ENCODE measurements around the gene TSPAN18.

- no peak for TF ChIP-seq CTCF (conservative IDR thresholded peaks at IDR 0.05; ENCODE audit: low read length)
- TF ChIP-seq EZH2phosphoT487 (IDR thresholded peaks at IDR 0.05; ENCODE audit: borderline replicate concordance, low read depth, low read length): no peak
These were observed 91.3 kb downstream of the TSPAN18 start for GRCh38 chr11:44818110-44818509.
